Measurements from ENCODE around the gene ZMIZ1.

- TF ChIP-seq CTCF (IDR thresholded peaks at IDR 0.05) (no peak), POLR2AphosphoS5 (IDR thresholded peaks at IDR 0.05; ENCODE audit: low read depth, low read length) (no peak), TCF7L2 (IDR thresholded peaks at IDR 0.05; ENCODE audit: low read depth, low read length) (no peak), SIN3A (IDR thresholded peaks at IDR 0.05; ENCODE audit: borderline replicate concordance, insufficient read depth, low read depth, low read length) (no peak), REST (IDR thresholded peaks at IDR 0.05; ENCODE audit: insufficient read depth in 1 of 2, low read depth in 2 of 2, low read length in 1 of 2) (no peak)
Observed at GRCh38 chr10:79170226-79170752, 101.5 kb downstream of the ZMIZ1 start.
